K562 (cell line): ENCODE measurements around the gene SSH3. TPM values are rescaled to one million over a fixed set of nuclear protein-coding genes. Genes with fewer than 3 reads are reported as not detected.

Experiments
- CREB1 ChIP-seq, 2 experiments: sonication (generic) in 1 of 2; formaldehyde crosslinking in 1 of 2; IDR thresholded peaks; 2 replicates each; pipeline versions ENCODE4 v1.6.1 to v1.8.0; 2012 to 2022; ENCODE audit warnings: inconsistent platforms in 1 of 2, mild to moderate bottlenecking in 1 of 2, missing genetic modification reagents in 1 of 2, moderate library complexity in 1 of 2
- CTBP1 ChIP-seq: fragments of 450-650 bp; IDR thresholded peaks from 2 replicates; pipeline ENCODE4 v1.6.1; 2016; ENCODE audit warnings: borderline replicate concordance
- DEAF1 ChIP-seq: fragments of 450-650 bp; formaldehyde crosslinking; IDR thresholded peaks from 2 replicates; pipeline ENCODE4 v1.4.0; 2020; ENCODE audit warnings: mild to moderate bottlenecking, moderate library complexity
- HMBOX1 ChIP-seq: sonication (generic); IDR thresholded peaks from 2 replicates; pipeline ENCODE4 v1.6.1; 2016
- KAT7 ChIP-seq: sonication (generic); formaldehyde crosslinking; IDR thresholded peaks from 2 replicates; pipeline ENCODE4 v1.8.0; 2022; ENCODE audit warnings: missing genetic modification reagents, mild to moderate bottlenecking, borderline replicate concordance
- MAZ ChIP-seq, 2 experiments: fragments of 450-650 bp in 1 of 2; sonication (generic) in 1 of 2; formaldehyde crosslinking; IDR thresholded peaks in 1 of 2; conservative IDR thresholded peaks in 1 of 2; 2 replicates each; pipeline versions ENCODE4 v1.4.0 to v1.5.0; 2020; ENCODE audit warnings: mild to moderate bottlenecking in 1 of 2, missing genetic modification reagents in 1 of 2
- MECOM ChIP-seq: fragments of 250-450 bp; sonication (Bioruptor Pico); IDR thresholded peaks from 2 replicates; pipeline ENCODE4 v1.8.0; 2022; ENCODE audit warnings: inconsistent platforms
- NR4A1 ChIP-seq, 2 experiments: fragments of 250-450 bp in 1 of 2; fragments of 450-650 bp in 1 of 2; sonication (Bioruptor Pico) in 1 of 2; IDR thresholded peaks; 2 replicates each; pipeline versions ENCODE4 v1.4.0 to v1.6.1; 2016 to 2020; ENCODE audit warnings: mild to moderate bottlenecking in 2 of 2, missing compliant biosample characterization in 1 of 2, missing genetic modification characterization in 1 of 2, moderate library complexity in 1 of 2
- POLR2AphosphoS5 ChIP-seq: IDR thresholded peaks from 2 replicates; pipeline ENCODE4 v1.6.1; 2011; ENCODE audit warnings: mild to moderate bottlenecking, low read depth, low read length, moderate library complexity; ENCODE audit not compliant: control insufficient read depth, insufficient read depth
- RAD21 ChIP-seq, 2 experiments: fragments of 250-450 bp in 1 of 2; fragments of 450-650 bp in 1 of 2; sonication (Bioruptor Pico) in 1 of 2; formaldehyde crosslinking in 1 of 2; IDR thresholded peaks in 1 of 2; conservative IDR thresholded peaks in 1 of 2; 2 replicates each; pipeline versions ENCODE4 v1.4.0 to v1.8.0; 2020 to 2022; ENCODE audit warnings: mild to moderate bottlenecking in 2 of 2, moderate library complexity in 1 of 2
- RNF2 ChIP-seq: sonication (generic); IDR thresholded peaks from 2 replicates; pipeline ENCODE4 v1.6.1; 2016
- SIN3A ChIP-seq, 2 experiments: fragments of 150-350 bp in 1 of 2; IDR thresholded peaks; 2 replicates each; pipeline ENCODE4 v1.6.1; 2011 to 2016; ENCODE audit warnings: borderline replicate concordance in 2 of 2, low read depth in 2 of 2, low read length in 2 of 2, mild to moderate bottlenecking in 2 of 2, moderate library complexity in 2 of 2; ENCODE audit not compliant: control insufficient read depth in 1 of 2
- SMARCE1 ChIP-seq: fragments of 450-650 bp; IDR thresholded peaks from 2 replicates; pipeline ENCODE4 v1.7.1; 2016; ENCODE audit warnings: mild to moderate bottlenecking
- ZBTB7A ChIP-seq: IDR thresholded peaks from 2 replicates; pipeline ENCODE4 v1.6.1; 2011; ENCODE audit warnings: low read depth, mild to moderate bottlenecking, low read length, moderate library complexity, borderline replicate concordance; ENCODE audit not compliant: control insufficient read depth
- ZC3H4 ChIP-seq: sonication (generic); formaldehyde crosslinking; IDR thresholded peaks from 2 replicates; pipeline ENCODE4 v1.9.0; 2021; ENCODE audit warnings: missing genetic modification reagents, borderline replicate concordance
- ZC3H8 ChIP-seq: fragments of 450-650 bp; IDR thresholded peaks from 2 replicates; pipeline ENCODE4 v1.6.1; 2017
- ZNF175 ChIP-seq: fragments of 200-800 bp; sonication (Bioruptor generic); IDR thresholded peaks from 2 replicates; pipeline ENCODE4 v1.6.1; 2016; ENCODE audit warnings: low read depth, mild to moderate bottlenecking, missing genetic modification characterization, missing compliant biosample characterization
- ZNF263 ChIP-seq: sonication (generic); formaldehyde crosslinking; IDR thresholded peaks from 2 replicates; pipeline ENCODE4 v1.8.0; 2022; ENCODE audit warnings: mild to moderate bottlenecking, missing genetic modification reagents, borderline replicate concordance
- ZNF511 ChIP-seq: sonication (generic); formaldehyde crosslinking; IDR thresholded peaks from 2 replicates; pipeline ENCODE4 v1.8.0; 2022; ENCODE audit warnings: mild to moderate bottlenecking, missing genetic modification reagents
- ZNF740 ChIP-seq, 3 experiments: fragments of 200-800 bp in 1 of 3; sonication (Bioruptor generic) in 1 of 3; sonication (generic) in 1 of 3; formaldehyde crosslinking in 1 of 3; IDR thresholded peaks; 2 replicates each; pipeline versions ENCODE4 v1.6.1 to v1.8.0; 2016 to 2022; ENCODE audit warnings: mild to moderate bottlenecking in 2 of 3, missing compliant biosample characterization in 2 of 3, missing genetic modification characterization in 2 of 3, missing genetic modification reagents in 1 of 3
- ZNF830 ChIP-seq: fragments of 250-450 bp; sonication (Bioruptor Pico); IDR thresholded peaks from 2 replicates; pipeline ENCODE4 v1.5.0; 2021; ENCODE audit warnings: mild to moderate bottlenecking
- polyA plus RNA-seq, 8 experiments: library from polyadenylated mRNA; depleted of rRNA in 4 of 8; stranded (reverse) in 5 of 8; unstranded in 3 of 8; fragments of >200 nt; fragmentation: Nextera tagmentation in 2 of 8; fragmentation: Illumina TruSeq in 1 of 8; extraction: Ambion mirVana in 2 of 8; extraction: Trizol in 1 of 8; gene quantifications; 2 replicates each; pipeline versions ENCODE4 v1.2.1 to v1.2.3, GENCODE V29; 2011 to 2014; ENCODE audit warnings: inconsistent platforms in 1 of 8, missing spikeins in 1 of 8
- total RNA-seq, 7 experiments: library from RNA; depleted of rRNA in 6 of 7; stranded (reverse); fragments of >200 nt in 6 of 7; fragmentation: Illumina TruSeq in 2 of 7; extraction: Trizol in 2 of 7; gene quantifications; 2 replicates each; pipeline versions ENCODE4 v1.2.1 to v1.2.3, GENCODE V29; 2011 to 2021; ENCODE audit warnings: low replicate concordance in 1 of 7

SSH3 gene
- total and polyA plus RNA-seq, 9 of the 15 experiments (the other 6 are each of a cell fraction or from before 2014, with no cell fraction given), result 0.07 to 1.0 (median 0.24) TPM; not detected in 3

- 0 out of 2 replicates have a peak, but pooled peaks have one; percentile 59 for TF ChIP-seq ZNF740 (CRISPR knock-in tag; IDR thresholded peaks at IDR 0.05)
- no peak for TF ChIP-seq ZNF740 (tag; IDR thresholded peaks at IDR 0.05)
- TF ChIP-seq HMBOX1, result peak; percentile 84
- peak; percentile 40; the same call in 1 of the 2 replicates for TF ChIP-seq ZNF830 (CRISPR knock-in tag)
- TF ChIP-seq SMARCE1, result no peak
- no peak for TF ChIP-seq SIN3A (IDR thresholded peaks at IDR 0.05; ENCODE audit: borderline replicate concordance in 2 of 2, control insufficient read depth in 1 of 2, low read depth in 2 of 2, low read length in 2 of 2)
- TF ChIP-seq KAT7, result 0 out of 2 replicates have a peak, but pooled peaks have one; percentile 29
- no peak for TF ChIP-seq POLR2AphosphoS5
- TF ChIP-seq ZNF511, result no peak
- TF ChIP-seq MAZ (CRISPR knock-in tag; conservative IDR thresholded peaks at IDR 0.05 in 1 of 2, IDR thresholded peaks at IDR 0.05 in 1 of 2), result peak; percentile 46 to 91; a peak in 3 of 4 replicates
- peak; percentile 96 to 99 for TF ChIP-seq RAD21 (CRISPR knock-in tag; conservative IDR thresholded peaks at IDR 0.05 in 1 of 2, IDR thresholded peaks at IDR 0.05 in 1 of 2)
- TF ChIP-seq ZNF263 (CRISPR knock-in tag), result peak; percentile 74; the same call in 1 of the 2 replicates
- no peak for TF ChIP-seq ZNF175 (CRISPR knock-in tag)
- TF ChIP-seq ZC3H4, result no peak
- 0 out of 2 replicates have a peak, but pooled peaks have one; percentile 36 for TF ChIP-seq ZBTB7A
- TF ChIP-seq NR4A1 (CRISPR knock-in tag; IDR thresholded peaks at IDR 0.05), result no peak
- TF ChIP-seq NR4A1 (tag; IDR thresholded peaks at IDR 0.05), result no peak
- TF ChIP-seq MECOM (CRISPR knock-in tag), result no peak
- TF ChIP-seq CREB1 (IDR thresholded peaks at IDR 0.05), result no peak
- peak; percentile 31; the same call in 1 of the 2 replicates for TF ChIP-seq CREB1 (CRISPR knock-in tag; IDR thresholded peaks at IDR 0.05)
- no peak for TF ChIP-seq ZC3H8
- peak; percentile 95 for TF ChIP-seq DEAF1 (CRISPR knock-in tag)
- no peak for TF ChIP-seq RNF2
- peak; percentile 61 for TF ChIP-seq CTBP1
These were observed 53.7 kb downstream of the SSH3 start (continued) for GRCh38 chr11:67356864-67357561.
